HG02571 (cell line): ENCODE results near the gene MYO1G.

ENCODE experiments used
- ATAC-seq: cut with Tn5 transposase; IDR thresholded peaks from one replicate; pipeline ENCODE4 v1.9.1; 2021; ENCODE audit warnings: mild to moderate bottlenecking, moderate library complexity; ENCODE audit not compliant: unreplicated experiment

The MYO1G gene

GRCh38 chr7:44967571-44968446 is 11.0 kb downstream of the MYO1G start:
- no peak for ATAC-seq

- no peak for ATAC-seq
These were observed 11.9 kb downstream of the MYO1G start for GRCh38 chr7:44966731-44967538.

- ATAC-seq = no peak
These were observed 12.7 kb downstream of the MYO1G start for GRCh38 chr7:44965937-44966730.

GRCh38 chr7:44965441-44965903 is 13.3 kb downstream of the MYO1G start:
- ATAC-seq = no peak

GRCh38 chr7:44964831-44965440 is 13.9 kb downstream of the MYO1G start:
- no peak for ATAC-seq

- no peak for ATAC-seq
These were observed 14.4 kb downstream of the MYO1G start for GRCh38 chr7:44964384-44964830.

- ATAC-seq = no peak
These were observed 15.2 kb downstream of the MYO1G start for GRCh38 chr7:44963364-44964290.

GRCh38 chr7:44962483-44963251 is 16.1 kb downstream of the MYO1G start:
- ATAC-seq = no peak

GRCh38 chr7:44961844-44962482 is 16.9 kb downstream of the MYO1G start:
- no peak for ATAC-seq

GRCh38 chr7:44960011-44960580 is 18.7 kb downstream of the MYO1G start:
- ATAC-seq = no peak

- no peak for ATAC-seq
These were observed 19.3 kb downstream of the MYO1G start for GRCh38 chr7:44959433-44959951.

GRCh38 chr7:44958645-44959344 is 20.0 kb downstream of the MYO1G start:
- no peak for ATAC-seq

- no peak for ATAC-seq
These were observed 22.6 kb downstream of the MYO1G start for GRCh38 chr7:44956157-44956766.

- no peak for ATAC-seq
These were observed 23.1 kb downstream of the MYO1G start for GRCh38 chr7:44955733-44956132.

GRCh38 chr7:44953156-44953555 is 25.7 kb downstream of the MYO1G start:
- no peak for ATAC-seq

- no peak for ATAC-seq
These were observed 29.5 kb downstream of the MYO1G start for GRCh38 chr7:44949303-44949702.

GRCh38 chr7:44945479-44945878 is 33.3 kb downstream of the MYO1G start:
- no peak for ATAC-seq
